ENCODE data around the gene SEC23IP. TPM values are rescaled to one million over a fixed set of nuclear protein-coding genes. Genes with fewer than 3 reads are reported as not detected.
"Not testable (repeated sequence)": the region's sequence is repeated elsewhere in the genome, so short reads cannot be mapped to it uniquely, and the experiment has no call there.

Gene SEC23IP
- total RNA-seq, 2 donors from 2014 or later, result 54.9 to 57.3 TPM

DNA sequence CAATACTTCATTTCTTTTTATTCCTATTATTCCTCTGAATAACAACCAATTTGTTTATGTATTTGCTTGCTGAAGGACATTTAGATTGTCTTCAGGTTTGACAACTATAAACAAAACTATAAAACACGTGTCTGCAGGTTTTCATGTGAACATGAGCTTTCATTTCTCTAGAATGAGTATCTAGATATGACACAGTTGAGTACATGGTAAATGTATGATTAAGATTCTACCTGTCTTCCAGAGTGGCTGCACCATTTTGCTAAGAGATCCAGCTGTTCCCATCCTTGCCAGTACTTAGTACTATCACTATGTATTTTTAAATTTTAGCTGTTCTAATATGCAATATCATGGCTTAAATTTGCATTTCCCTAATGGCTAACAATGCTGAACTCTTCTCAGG lies 30.0 kb upstream of the SEC23IP start:
- Histone ChIP-seq H3K4me3 (no peak overlapping the region), H3K4me1 (no peaks in the 10 kb centered on the region), H3K9ac (ENCODE audit: low read depth in 2 of 2, low read length in 2 of 2) (no peak overlapping the region), H3K27me3 (no peaks in the 10 kb centered on the region), H3K36me3 (no peaks in the 10 kb centered on the region), H3K9me3 (no peaks in the 10 kb centered on the region), H3K27ac (no peak overlapping the region)
- TF ChIP-seq CTCF (IDR thresholded peaks at IDR 0.05), result no peak
- intact Hi-C loops (cut with DNase I), result loop anchor here (5.0 to 10.0 kb wide), 2 partner anchors 180 to 258 kb away; no protein-coding TSS in a partner anchor
- DNase-seq, result no peak

DNA sequence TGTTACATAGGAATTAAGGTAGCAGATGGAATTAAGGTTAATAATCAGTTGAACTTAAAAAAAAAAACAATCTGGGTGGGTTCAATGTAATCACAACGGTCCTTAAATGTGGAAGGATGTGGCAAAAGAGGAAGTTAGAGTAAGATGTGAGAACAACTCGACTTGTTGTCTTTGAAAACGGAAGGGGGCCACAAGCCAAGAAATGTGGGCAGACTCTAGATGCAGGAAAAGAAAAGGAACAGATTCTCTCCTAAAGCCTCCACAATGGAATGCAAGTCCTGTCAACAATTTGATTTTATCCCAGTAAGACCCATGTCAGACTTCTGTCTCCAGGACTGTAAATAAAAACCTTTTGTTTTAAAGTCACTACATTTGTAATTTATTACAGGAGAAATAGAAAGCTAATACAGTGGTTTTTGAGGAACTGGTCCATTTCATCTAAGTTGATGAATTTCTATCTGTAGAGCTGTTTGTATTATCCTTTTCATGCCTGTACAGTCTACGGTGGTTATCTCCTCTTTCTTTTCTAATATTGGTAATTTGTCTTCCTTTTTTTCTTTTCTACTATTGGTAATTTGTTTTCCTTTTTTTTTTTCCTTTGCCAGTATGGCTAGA lies 28.5 kb upstream of the SEC23IP start:
- no peak for TF ChIP-seq CTCF (IDR thresholded peaks at IDR 0.05)
- H3K27me3 ChIP-seq, result no peaks in the 10 kb centered on the region
- H3K4me1 ChIP-seq, result no peaks in the 10 kb centered on the region
- H3K36me3 ChIP-seq, result no peaks in the 10 kb centered on the region
- no peak for DNase-seq
- no peak overlapping the region for H3K9ac ChIP-seq (ENCODE audit: low read depth in 2 of 2, low read length in 2 of 2)
- H3K27ac ChIP-seq, result no peak overlapping the region
- no peak overlapping the region for H3K4me3 ChIP-seq
- intact Hi-C loops (cut with DNase I), result loop anchor here (5.0 to 10.0 kb wide), 2 partner anchors 182 to 259 kb away; no protein-coding TSS in a partner anchor
- no peaks in the 10 kb centered on the region for H3K9me3 ChIP-seq

- no peak for TF ChIP-seq CTCF (IDR thresholded peaks at IDR 0.05)
- H3K4me1 ChIP-seq, result no peaks in the 10 kb centered on the region
- no peak overlapping the region for H3K27ac ChIP-seq
- no peak overlapping the region for H3K9ac ChIP-seq (ENCODE audit: low read depth in 2 of 2, low read length in 2 of 2)
- intact Hi-C loops (cut with DNase I), result loop anchor here (10.0 kb wide), 1 partner anchor 261 kb away; no protein-coding TSS in a partner anchor
- DNase-seq, result no peak
- H3K9me3 ChIP-seq, result no peaks in the 10 kb centered on the region
- H3K4me3 ChIP-seq, result no peak overlapping the region
- H3K36me3 ChIP-seq, result no peaks in the 10 kb centered on the region
- H3K27me3 ChIP-seq, result no peaks in the 10 kb centered on the region
These were observed 26.8 kb upstream of the SEC23IP start for GRCh38 chr10:119865699-119866240.

DNA sequence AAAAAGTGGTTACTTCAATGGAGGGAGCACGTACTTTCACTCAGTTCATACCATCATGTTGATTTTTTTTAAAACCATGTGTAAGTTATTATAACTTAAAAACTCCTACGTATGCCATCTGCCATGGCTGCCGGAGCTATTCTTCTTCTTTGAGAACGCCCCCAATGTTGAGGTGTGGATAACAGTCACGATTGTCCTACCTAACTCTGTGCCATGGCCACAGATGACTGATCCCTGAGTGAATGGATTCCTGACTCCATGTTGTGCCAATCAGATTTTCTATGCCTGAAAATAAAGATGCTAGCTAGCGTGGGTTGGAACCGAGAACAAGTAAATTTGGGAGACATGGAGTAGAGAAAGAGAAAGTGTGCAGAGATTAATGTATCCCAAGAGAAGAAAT lies 25.2 kb upstream of the SEC23IP start:
- Histone ChIP-seq H3K4me3 (no peak overlapping the region), H3K9ac (ENCODE audit: low read depth in 2 of 2, low read length in 2 of 2) (no peak overlapping the region), H3K27me3 (no peaks in the 10 kb centered on the region), H3K27ac (no peak overlapping the region), H3K4me1 (peaks cover 6% of the 10 kb centered on the region), H3K9me3 (no peaks in the 10 kb centered on the region), H3K36me3 (no peaks in the 10 kb centered on the region)
- intact Hi-C loops (cut with DNase I), result loop anchor here (10.0 kb wide), 1 partner anchor 263 kb away; no protein-coding TSS in a partner anchor
- no peak for DNase-seq
- TF ChIP-seq CTCF (IDR thresholded peaks at IDR 0.05), result no peak

GRCh38 chr10:119869398-119869797 lies 23.1 kb upstream of the SEC23IP start:
- H3K36me3 ChIP-seq; H3K27me3 ChIP-seq; H3K4me1 ChIP-seq; DNase-seq; H3K27ac ChIP-seq; H3K9ac ChIP-seq (ENCODE audit: low read depth in 2 of 2, low read length in 2 of 2); H3K9me3 ChIP-seq; H3K4me3 ChIP-seq: not testable (repeated sequence)
- intact Hi-C loops (cut with DNase I), result loop anchor here (10.0 kb wide), 1 partner anchor 265 kb away; no protein-coding TSS in a partner anchor
